Midbrain (tissue), 1 donor: Measurements from ENCODE around the gene OR10AG1.

Source experiments
- DNase-seq: peaks from one replicate; lab custom pipeline; 2025; lab: John Stamatoyannopoulos, UW

Gene OR10AG1

GRCh38 chr11:55969845-55970244 is at the start of gene OR10AG1:
TSS of gene OR10AG1 (minus strand) at chr11:55969945. CDS start at chr11:55969907, 38 bp downstream.
- no peak for DNase-seq

DNA sequence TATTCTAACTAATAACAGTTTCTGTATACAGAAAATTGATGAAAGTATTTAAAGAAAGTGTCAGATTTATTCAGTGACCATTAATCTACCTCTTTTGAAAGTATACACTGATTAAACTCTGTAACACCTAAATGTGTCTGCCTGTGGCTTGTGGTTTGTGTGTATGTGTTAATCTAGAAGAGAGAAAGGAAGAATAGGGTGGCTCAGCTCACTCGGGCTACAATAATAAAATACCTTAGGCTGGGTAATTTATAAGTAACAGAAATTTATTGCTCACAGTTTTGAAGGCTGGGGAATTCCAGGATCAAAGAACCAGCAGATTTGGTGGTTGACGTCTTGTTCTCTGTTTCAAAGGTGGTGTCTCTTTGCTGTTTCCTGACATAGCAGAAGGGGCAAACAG is 44.1 kb upstream of the OR10AG1 start:
- no peak for DNase-seq

DNA sequence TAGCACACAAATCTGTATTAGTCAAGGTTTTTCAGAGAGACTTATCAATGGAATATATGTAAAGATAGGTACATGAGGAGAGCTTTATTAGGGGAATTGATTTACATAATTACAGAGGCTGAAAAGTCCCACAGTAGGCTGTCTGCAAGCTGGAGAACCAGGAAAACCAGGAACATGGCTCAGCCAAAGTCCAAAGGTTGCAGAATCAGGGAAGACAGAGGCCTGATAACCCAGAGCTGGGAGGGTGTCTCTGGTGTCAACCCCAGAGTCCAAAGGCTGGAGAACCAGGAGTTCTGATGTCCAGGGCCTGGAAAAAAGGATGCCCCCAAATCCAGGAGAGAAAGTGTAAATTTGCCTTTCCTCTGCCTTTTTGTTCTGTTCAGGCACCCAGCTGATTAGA is 41.0 kb upstream of the OR10AG1 start:
- no peak for DNase-seq

DNA sequence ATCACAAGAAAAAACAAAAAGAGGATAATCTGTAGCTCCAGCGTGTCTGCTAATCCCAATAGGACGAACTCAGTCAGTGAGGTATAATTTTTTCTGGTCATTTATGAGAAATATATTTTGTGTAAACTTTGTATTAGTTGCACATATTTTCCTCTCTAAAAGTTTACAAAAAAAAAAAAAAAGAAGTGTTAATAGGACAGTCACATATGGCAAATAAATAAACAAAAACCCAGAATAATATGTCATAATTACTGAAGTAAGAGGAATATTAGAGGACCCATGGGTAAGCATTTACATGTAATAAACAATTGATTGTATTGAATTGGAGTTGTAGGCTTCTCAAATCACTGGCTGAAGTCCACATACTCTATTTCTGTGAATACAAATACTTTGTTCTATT is 24.8 kb upstream of the OR10AG1 start, which contains the start of gene OR5F1:
OR5F1 (minus strand) TSS at position 101 of the 400 bp plus-strand sequence; CDS start at position 101, 0 bp downstream.
- no peak for DNase-seq

DNA sequence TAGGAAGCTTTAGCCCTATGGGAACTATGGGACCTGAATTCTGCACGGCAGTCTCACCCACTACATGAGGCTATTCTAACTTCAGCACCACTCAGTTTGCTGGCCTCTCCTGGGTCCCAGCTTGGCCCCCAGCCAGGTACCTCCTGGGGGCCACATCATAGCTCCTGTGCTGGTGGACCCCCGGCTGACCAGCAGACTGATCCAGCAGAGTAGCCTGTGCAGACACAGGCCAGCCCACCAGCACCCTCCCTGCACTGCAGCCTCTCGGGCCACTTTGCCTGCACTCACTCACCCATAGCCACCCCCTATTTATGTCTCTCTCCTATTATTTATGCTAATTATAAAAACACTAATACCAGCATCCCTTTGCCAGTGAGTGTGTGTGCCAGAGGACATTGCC is 1.2 kb upstream of the OR10AG1 start:
- DNase-seq, result no peak

- no peak for DNase-seq
Measured at GRCh38 chr11:55967914-55968313, 1.8 kb downstream of the OR10AG1 start.

GRCh38 chr11:55966391-55966790 is 3.4 kb downstream of the OR10AG1 start:
- DNase-seq, result no peak

- no peak for DNase-seq
Measured at GRCh38 chr11:55956521-55956920, 13.2 kb downstream of the OR10AG1 start.

DNA sequence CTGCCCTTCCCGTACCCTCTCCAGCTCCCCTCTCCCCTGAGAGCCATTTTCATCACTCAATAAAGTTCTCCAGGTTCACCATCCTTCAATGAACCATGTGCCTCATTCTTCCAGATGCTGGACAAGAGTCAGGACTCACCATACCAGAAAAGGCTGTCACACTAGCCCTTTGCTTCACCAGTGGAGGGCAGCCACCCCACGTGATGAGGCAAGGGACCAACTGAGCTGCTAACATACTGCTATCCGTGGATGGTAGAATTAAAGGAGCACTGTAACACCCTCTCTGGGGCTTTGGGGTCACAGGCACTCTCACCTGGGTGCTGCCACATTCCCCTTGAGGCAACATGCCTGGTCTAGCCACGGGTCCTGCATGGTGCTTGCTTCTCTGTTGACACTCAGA is 20.4 kb downstream of the OR10AG1 start:
- DNase-seq, result no peak

DNA sequence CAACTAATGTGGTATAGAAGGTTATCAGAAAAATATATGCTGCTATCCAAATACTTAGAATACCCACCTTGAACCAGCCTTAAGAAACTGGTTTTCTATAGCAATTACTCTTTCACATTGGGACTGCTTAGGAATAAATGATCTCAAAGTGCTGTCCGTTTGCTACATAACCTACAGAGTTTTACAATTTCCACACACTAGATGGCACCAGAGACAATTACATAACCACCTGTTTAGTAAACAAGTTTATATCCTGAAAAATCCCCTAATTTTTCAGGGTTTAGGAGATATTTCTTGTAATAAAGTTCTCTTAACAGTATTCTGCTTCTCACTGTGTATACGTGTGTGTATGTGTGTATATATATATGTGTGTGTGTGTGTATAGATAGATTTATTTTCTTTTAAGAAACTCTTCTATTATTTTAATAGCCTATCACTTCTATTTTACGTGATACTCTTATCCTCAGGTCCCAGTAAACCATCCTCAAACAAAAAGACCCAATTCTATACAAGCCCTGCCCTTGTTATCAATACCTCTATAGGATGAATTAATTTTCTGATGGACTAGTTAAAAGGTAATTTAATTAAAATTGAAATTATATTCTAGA is 26.9 kb downstream of the OR10AG1 start:
- peak; percentile 62 for DNase-seq

- no peak for DNase-seq
Measured at GRCh38 chr11:55936300-55936699, 33.4 kb downstream of the OR10AG1 start, which contains the start of gene OR5I1. TSS of gene OR5I1 (minus strand) at chr11:55936400. CDS start at chr11:55936400, 0 bp downstream.

DNA sequence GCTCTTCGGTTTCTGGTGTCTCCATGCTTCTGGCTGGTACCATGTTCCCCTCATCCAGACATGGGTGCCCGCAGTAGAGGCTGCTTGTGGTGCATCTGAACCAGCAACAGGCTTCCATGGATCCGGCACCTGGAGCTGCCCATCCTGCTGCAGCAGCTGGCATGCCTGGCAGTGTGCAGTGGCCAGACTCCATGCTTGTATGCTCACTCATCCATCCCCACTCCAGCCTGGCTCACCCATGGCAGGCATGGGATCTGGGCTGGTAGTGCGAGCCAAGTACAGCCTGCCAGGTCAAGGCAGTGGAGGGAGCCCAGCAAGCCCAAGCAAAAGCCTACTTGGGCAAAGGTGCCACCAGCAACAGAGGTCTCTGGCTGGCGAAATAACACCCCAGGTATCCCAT is 49.2 kb downstream of the OR10AG1 start:
- no peak for DNase-seq
